Activated CD4-positive, alpha-beta T cell treated with anti-CD3 and anti-CD28 coated beads, Interleukin-2, amount 50 U/mL, for 16 hours (primary cell): ENCODE results near the gene PPP2R2C.

ENCODE experiments used
- DNase-seq: peaks from one replicate; pipeline ENCODE4 v3.0.0-alpha.2; 2020

Gene PPP2R2C

GRCh38 chr4:6466756-6467381 lies 5.5 kb downstream of the PPP2R2C start:
- no peak for DNase-seq

- DNase-seq, result no peak
These were observed 6.5 kb downstream of the PPP2R2C start for GRCh38 chr4:6465955-6466354.

GRCh38 chr4:6464842-6465588 lies 7.4 kb downstream of the PPP2R2C start:
- DNase-seq, result no peak

- no peak for DNase-seq
These were observed 8.8 kb downstream of the PPP2R2C start for GRCh38 chr4:6463311-6464289.

- no peak for DNase-seq
These were observed 10.9 kb downstream of the PPP2R2C start for GRCh38 chr4:6461301-6462165.

- DNase-seq, result no peak
These were observed 11.5 kb downstream of the PPP2R2C start for GRCh38 chr4:6460876-6461275.

- DNase-seq, result no peak
These were observed 13.9 kb downstream of the PPP2R2C start for GRCh38 chr4:6458528-6458927.

- no peak for DNase-seq
These were observed 16.0 kb downstream of the PPP2R2C start for GRCh38 chr4:6456450-6456849.

- no peak for DNase-seq
These were observed 18.1 kb downstream of the PPP2R2C start for GRCh38 chr4:6454112-6454910.

GRCh38 chr4:6453688-6453990 lies 18.8 kb downstream of the PPP2R2C start:
- no peak for DNase-seq

- DNase-seq, result no peak
These were observed 19.3 kb downstream of the PPP2R2C start for GRCh38 chr4:6452897-6453687.

GRCh38 chr4:6452116-6452896 lies 20.1 kb downstream of the PPP2R2C start:
- no peak for DNase-seq

GRCh38 chr4:6451309-6451708 lies 21.1 kb downstream of the PPP2R2C start:
- no peak for DNase-seq

- no peak for DNase-seq
These were observed 21.7 kb downstream of the PPP2R2C start for GRCh38 chr4:6450709-6451108.

GRCh38 chr4:6449746-6450369 lies 22.6 kb downstream of the PPP2R2C start:
- no peak for DNase-seq

- DNase-seq, result no peak
These were observed 23.1 kb downstream of the PPP2R2C start for GRCh38 chr4:6449335-6449734.

- no peak for DNase-seq
These were observed 23.8 kb downstream of the PPP2R2C start for GRCh38 chr4:6448476-6449170.

GRCh38 chr4:6447672-6448171 lies 24.7 kb downstream of the PPP2R2C start:
- DNase-seq, result no peak
